Measurements from ENCODE around the gene ZC3H12C. TPM values are rescaled to one million over a fixed set of nuclear protein-coding genes. Genes with fewer than 3 reads are reported as not detected.

The ZC3H12C gene
- total and polyA plus RNA-seq, 3 donors from 2014 or later: 6.8 to 17.0 (median 16.9) TPM

GRCh38 chr11:110050201-110050506 is 43.0 kb upstream of the ZC3H12C start:
- 82 to 87% methylated on average over 4 to 8 of the region's 8 CpGs for WGBS, 2 donors
- H3K9me3 ChIP-seq: no peaks in the 10 kb centered on the region
- H3K4me3 ChIP-seq: no peak overlapping the region
- no peak for TF ChIP-seq POLR2A (IDR thresholded peaks at IDR 0.05)
- TF ChIP-seq CTCF (IDR thresholded peaks at IDR 0.05): no peak
- H3K27ac ChIP-seq: no peak overlapping the region
- DNase-seq: no peak
- H3K27me3 ChIP-seq: no peaks in the 10 kb centered on the region
- H3K36me3 ChIP-seq (ENCODE audit: low read depth, missing control alignments): no peaks in the 10 kb centered on the region
- H3K4me1 ChIP-seq: no peaks in the 10 kb centered on the region
- intact Hi-C loops (cut with DNase I; ENCODE audit: low total_unique reads): no loop called here

DNA sequence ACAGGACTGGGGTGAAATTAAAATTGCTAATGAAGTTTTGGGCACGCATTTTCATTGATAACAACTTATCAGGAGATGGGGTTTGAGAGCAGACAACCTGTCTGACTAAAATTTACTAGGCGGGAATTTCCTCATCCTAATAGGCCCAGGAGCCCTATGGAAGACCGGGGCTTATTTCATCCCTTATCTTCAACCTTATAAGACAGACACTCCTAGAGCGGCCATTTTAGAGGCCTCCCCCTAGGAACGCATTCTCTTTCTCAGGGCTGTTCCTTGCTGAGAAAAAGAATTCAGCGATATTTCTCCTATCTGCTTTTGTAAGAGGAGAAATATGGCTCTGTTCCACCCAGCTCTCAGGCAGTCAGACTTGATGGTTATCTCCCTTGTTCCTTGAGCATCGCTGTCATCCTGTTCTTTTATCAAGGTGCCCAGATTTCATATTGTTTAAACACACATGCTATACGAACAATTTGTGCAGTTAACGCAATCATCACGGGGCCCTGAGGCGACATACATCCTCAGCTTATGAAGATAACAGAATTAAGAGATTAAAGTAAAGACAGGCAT is 39.3 kb upstream of the ZC3H12C start:
- H3K4me3 ChIP-seq: no peak overlapping the region
- WGBS, 2 donors: 92 to 94% methylated on average over 11 of the region's 11 CpGs
- TF ChIP-seq POLR2A (IDR thresholded peaks at IDR 0.05): no peak
- TF ChIP-seq CTCF (IDR thresholded peaks at IDR 0.05): no peak
- no peaks in the 10 kb centered on the region for H3K36me3 ChIP-seq (ENCODE audit: low read depth, missing control alignments)
- H3K27ac ChIP-seq: no peak overlapping the region
- intact Hi-C loops (cut with DNase I; ENCODE audit: low total_unique reads): no loop called here
- no peaks in the 10 kb centered on the region for H3K9me3 ChIP-seq
- DNase-seq: no peak
- H3K4me1 ChIP-seq: no peaks in the 10 kb centered on the region
- H3K27me3 ChIP-seq: no peaks in the 10 kb centered on the region

GRCh38 chr11:110056956-110057355 is 36.2 kb upstream of the ZC3H12C start:
- Histone ChIP-seq H3K27me3 (no peaks in the 10 kb centered on the region), H3K27ac (no peak overlapping the region), H3K36me3 (ENCODE audit: low read depth, missing control alignments) (no peaks in the 10 kb centered on the region), H3K4me1 (no peaks in the 10 kb centered on the region), H3K4me3 (no peak overlapping the region), H3K9me3 (no peaks in the 10 kb centered on the region)
- intact Hi-C loops (cut with DNase I; ENCODE audit: low total_unique reads): no loop called here
- 73 to 87% methylated on average over 2 of the region's 2 CpGs for WGBS, 2 donors
- DNase-seq: no peak
- no peak for TF ChIP-seq POLR2A (IDR thresholded peaks at IDR 0.05)
- TF ChIP-seq CTCF (IDR thresholded peaks at IDR 0.05): no peak

GRCh38 chr11:110059706-110060463 is 33.3 kb upstream of the ZC3H12C start:
- 69 to 88% methylated on average over 2 of the region's 2 CpGs for WGBS, 2 donors
- TF ChIP-seq CTCF (IDR thresholded peaks at IDR 0.05): no peak
- TF ChIP-seq POLR2A (IDR thresholded peaks at IDR 0.05): no peak
- H3K4me1 ChIP-seq: no peaks in the 10 kb centered on the region
- no peaks in the 10 kb centered on the region for H3K9me3 ChIP-seq
- no peak overlapping the region for H3K27ac ChIP-seq
- H3K27me3 ChIP-seq: no peaks in the 10 kb centered on the region
- no peak for DNase-seq
- H3K36me3 ChIP-seq (ENCODE audit: low read depth, missing control alignments): no peaks in the 10 kb centered on the region
- intact Hi-C loops (cut with DNase I; ENCODE audit: low total_unique reads): no loop called here
- H3K4me3 ChIP-seq: no peak overlapping the region

GRCh38 chr11:110061296-110061695 is 31.9 kb upstream of the ZC3H12C start:
- Histone ChIP-seq H3K27ac (no peak overlapping the region), H3K27me3 (no peaks in the 10 kb centered on the region), H3K36me3 (ENCODE audit: low read depth, missing control alignments) (no peaks in the 10 kb centered on the region), H3K4me1 (no peaks in the 10 kb centered on the region), H3K4me3 (no peak overlapping the region), H3K9me3 (no peaks in the 10 kb centered on the region)
- WGBS, 2 donors: 83 to 86% methylated on average over 1 of the region's 1 CpG
- intact Hi-C loops (cut with DNase I; ENCODE audit: low total_unique reads): no loop called here
- no peak for DNase-seq
- TF ChIP-seq POLR2A (IDR thresholded peaks at IDR 0.05) (no peak), CTCF (IDR thresholded peaks at IDR 0.05) (no peak)
